Measurements from ENCODE around the gene EVL. TPM values are rescaled to one million over a fixed set of nuclear protein-coding genes. Genes with fewer than 3 reads are reported as not detected.
"Not testable (repeated sequence)": the region's sequence is repeated elsewhere in the genome, so short reads cannot be mapped to it uniquely, and the experiment has no call there.

EVL gene
- total RNA-seq, 6 experiments from 2014 or later = 1.2 to 4.8 (median 2.0) TPM

DNA sequence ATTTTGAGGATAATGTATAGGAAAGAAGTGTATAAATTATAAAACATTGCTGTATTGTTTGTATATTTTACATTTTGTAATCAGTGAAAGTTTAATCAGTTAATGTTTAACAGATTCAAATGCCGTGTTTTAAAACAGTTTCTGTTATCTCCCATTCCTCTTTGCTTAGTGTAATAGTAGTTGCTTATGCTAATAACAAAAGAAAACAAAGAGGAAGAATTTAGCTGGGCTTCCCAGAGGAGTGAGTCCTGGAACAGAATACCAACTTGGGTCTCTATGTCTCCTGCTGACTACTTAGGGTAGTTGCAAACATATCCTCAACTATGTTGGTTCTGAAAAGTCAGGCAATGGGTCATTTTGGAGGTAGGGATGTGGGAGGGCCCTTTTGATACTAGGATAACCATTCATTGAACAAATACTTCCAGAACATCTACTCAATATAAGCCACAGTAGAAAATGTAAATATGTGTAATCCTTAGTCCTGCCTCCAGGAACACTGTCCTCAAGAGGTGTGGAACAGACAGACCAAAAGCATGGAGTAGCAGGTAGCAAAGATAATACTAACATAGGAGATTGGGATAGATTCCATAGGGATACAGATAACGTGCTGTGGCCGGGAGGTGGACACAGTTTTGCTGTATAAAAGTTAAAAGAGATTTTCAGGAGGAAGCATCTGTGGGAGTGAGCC is 36.1 kb upstream of the EVL start:
- Mint-ChIP-seq H3K9me3 (no peaks in the 10 kb centered on the region), H3K27me3 (ENCODE audit: insufficient read depth) (peaks cover 2% of the 10 kb centered on the region; the same call in 1 of the 2 replicates), H3K36me3 (ENCODE audit: low read depth) (no peaks in the 10 kb centered on the region), H3K4me1 (ENCODE audit: low read depth) (peaks cover 67% of the 10 kb centered on the region), H3K4me3 (no peak overlapping the region), H3K27ac (peak overlapping the region; percentile 24)
- DNase-seq = no peak
- peak; percentile 44; the same call in 1 of the 2 replicates for TF ChIP-seq CTCF (IDR thresholded peaks at IDR 0.05)

DNA sequence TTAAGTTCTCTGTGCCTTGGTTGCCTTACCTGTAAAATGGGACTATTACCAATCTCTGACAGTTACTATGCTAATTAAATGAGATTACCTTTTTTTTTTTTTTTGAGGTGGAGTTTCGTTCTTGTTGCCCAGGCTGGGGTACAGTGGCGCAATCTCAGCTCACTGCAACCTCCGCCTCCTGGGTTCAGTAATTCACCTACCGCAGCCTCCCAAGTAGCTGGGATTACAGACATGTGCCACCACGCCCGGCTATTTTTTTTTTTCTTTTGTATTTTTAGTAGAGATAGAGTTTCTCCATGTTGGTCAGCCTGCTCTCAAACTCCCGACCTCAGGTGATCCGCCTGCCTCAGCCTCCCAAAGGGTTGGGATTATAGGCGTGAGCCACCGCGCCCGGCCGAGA is 35.2 kb upstream of the EVL start:
- H3K36me3 Mint-ChIP-seq (ENCODE audit: low read depth); H3K9me3 Mint-ChIP-seq; DNase-seq; H3K27me3 Mint-ChIP-seq (ENCODE audit: insufficient read depth): not testable (repeated sequence)
- Mint-ChIP-seq H3K27ac (peak overlapping the region; percentile 98), H3K4me3 (peak overlapping the region; percentile 92; the same call in 1 of the 2 replicates), H3K4me1 (ENCODE audit: low read depth) (peaks cover 64% of the 10 kb centered on the region)

GRCh38 chr14:100030452-100031153 is 34.6 kb upstream of the EVL start:
- Mint-ChIP-seq H3K27me3 (ENCODE audit: insufficient read depth) (no peaks in the 10 kb centered on the region; the same call in 1 of the 2 replicates), H3K27ac (peak overlapping the region; percentile 98), H3K36me3 (ENCODE audit: low read depth) (no peaks in the 10 kb centered on the region), H3K4me3 (peak overlapping the region; percentile 92), H3K4me1 (ENCODE audit: low read depth) (peaks cover 58% of the 10 kb centered on the region), H3K9me3 (no peaks in the 10 kb centered on the region)
- DNase-seq = peak; percentile 82
- TF ChIP-seq CTCF (IDR thresholded peaks at IDR 0.05) = no peak

DNA sequence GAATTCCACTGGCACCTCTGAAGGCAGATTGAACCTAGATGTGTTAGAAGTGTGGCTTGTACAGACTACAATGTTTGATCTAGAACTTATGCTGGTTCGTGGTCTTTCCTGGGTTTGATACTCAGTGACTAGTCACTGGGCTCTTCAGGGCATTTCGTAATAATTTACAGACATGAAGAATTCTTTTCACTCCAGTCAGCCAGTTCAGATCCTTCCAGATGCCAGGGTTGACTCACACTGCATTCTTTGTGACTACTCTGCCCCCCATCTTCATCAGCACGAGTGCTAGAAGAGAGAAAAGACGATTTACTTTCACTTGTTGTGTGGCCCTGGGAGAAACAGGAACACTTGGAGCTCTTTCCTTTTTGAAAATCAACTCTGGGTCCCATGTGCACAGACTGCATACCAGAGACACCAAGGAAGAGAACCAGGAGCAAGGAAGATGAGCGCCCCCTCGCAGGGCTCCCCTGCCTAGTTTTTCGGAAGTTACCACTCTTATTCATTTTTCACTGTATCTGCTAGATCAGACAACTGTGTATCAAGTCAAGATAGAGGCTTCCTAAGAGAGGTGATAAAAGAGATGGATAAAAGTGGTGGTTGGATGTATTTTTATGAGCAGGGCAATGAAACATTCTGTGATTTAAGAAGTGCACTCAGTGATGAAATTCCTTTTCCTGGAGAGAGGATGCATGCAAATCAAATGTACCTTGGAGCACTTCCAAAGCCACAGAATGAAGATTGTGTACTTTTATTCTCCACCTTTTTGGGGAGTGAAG is 33.5 kb upstream of the EVL start:
- H3K4me3 Mint-ChIP-seq = peak overlapping the region; percentile 92
- H3K27me3 Mint-ChIP-seq (ENCODE audit: insufficient read depth) = no peaks in the 10 kb centered on the region; the same call in 1 of the 2 replicates
- peak overlapping the region; percentile 98 for H3K27ac Mint-ChIP-seq

DNA sequence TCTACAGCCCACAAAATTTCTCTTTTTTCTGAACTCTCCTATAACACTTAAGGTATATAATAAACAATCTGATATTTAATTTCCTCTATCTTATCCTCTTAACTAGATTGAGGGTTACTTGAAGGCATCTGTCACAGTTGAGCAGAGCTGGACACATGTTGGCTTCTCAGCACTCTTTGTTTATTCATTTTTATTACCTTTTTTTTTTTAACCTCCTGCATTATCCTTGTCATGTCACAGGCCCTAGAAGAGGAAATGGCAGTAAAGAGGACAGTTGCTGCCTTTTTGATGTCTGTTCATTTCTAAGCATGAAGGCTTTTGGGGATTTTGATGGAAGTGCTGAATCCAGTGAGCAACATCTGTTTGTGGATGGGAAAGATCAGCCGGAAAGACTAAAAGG is 32.5 kb upstream of the EVL start:
- Mint-ChIP-seq H3K27me3 (ENCODE audit: insufficient read depth) (no peaks in the 10 kb centered on the region; the same call in 1 of the 2 replicates), H3K27ac (no peak overlapping the region), H3K36me3 (ENCODE audit: low read depth) (no peaks in the 10 kb centered on the region), H3K4me3 (peak overlapping the region; percentile 92), H3K4me1 (ENCODE audit: low read depth) (peaks cover 56% of the 10 kb centered on the region), H3K9me3 (no peaks in the 10 kb centered on the region)
- no peak for DNase-seq
- no peak for TF ChIP-seq CTCF (IDR thresholded peaks at IDR 0.05)

More for the DNA sequence above, 33.5 kb upstream of the EVL start:
- Mint-ChIP-seq H3K4me1 (ENCODE audit: low read depth) (peaks cover 58% of the 10 kb centered on the region), H3K36me3 (ENCODE audit: low read depth) (no peaks in the 10 kb centered on the region), H3K9me3 (no peaks in the 10 kb centered on the region)
- DNase-seq = peak; percentile 97
- TF ChIP-seq CTCF (IDR thresholded peaks at IDR 0.05) = peak; percentile 57
